CMK (cell line): Measurements from ENCODE around the gene HSD17B8.
"Not testable (repeated sequence)": the region's sequence is repeated elsewhere in the genome, so short reads cannot be mapped to it uniquely, and the experiment has no call there.

Experiments
- DNase-seq: peaks from one replicate; pipeline ENCODE4 v3.0.0-alpha.2; 2010; ENCODE audit warnings: low read depth

Gene HSD17B8

DNA sequence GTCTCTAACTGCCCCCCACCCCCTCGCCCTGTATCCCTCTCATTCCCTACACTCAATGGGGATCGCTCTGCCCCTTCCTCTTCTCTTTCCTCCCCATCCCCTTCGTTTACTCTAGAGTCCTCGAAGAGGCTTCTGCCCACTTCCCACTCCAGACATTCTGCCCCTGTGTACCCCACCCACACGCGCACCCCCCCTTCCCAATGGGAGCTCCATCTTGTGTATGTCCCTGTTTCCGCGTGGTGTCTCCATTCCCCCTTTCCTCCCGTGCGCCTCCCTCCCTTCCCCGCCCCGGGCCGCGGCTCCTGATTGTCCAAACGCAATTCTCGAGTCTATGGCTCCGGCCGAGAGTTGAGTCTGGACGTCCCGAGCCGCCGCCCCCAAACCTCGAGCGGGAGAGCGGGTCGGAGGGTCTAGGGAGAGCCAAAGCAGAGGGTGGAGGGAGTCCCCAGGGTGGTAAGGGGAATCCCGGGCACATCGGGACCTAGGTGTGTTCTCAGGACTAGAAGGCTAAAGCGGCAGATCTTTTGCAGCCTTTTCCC lies 3.2 kb downstream of the HSD17B8 start:
- no peak for DNase-seq

DNA sequence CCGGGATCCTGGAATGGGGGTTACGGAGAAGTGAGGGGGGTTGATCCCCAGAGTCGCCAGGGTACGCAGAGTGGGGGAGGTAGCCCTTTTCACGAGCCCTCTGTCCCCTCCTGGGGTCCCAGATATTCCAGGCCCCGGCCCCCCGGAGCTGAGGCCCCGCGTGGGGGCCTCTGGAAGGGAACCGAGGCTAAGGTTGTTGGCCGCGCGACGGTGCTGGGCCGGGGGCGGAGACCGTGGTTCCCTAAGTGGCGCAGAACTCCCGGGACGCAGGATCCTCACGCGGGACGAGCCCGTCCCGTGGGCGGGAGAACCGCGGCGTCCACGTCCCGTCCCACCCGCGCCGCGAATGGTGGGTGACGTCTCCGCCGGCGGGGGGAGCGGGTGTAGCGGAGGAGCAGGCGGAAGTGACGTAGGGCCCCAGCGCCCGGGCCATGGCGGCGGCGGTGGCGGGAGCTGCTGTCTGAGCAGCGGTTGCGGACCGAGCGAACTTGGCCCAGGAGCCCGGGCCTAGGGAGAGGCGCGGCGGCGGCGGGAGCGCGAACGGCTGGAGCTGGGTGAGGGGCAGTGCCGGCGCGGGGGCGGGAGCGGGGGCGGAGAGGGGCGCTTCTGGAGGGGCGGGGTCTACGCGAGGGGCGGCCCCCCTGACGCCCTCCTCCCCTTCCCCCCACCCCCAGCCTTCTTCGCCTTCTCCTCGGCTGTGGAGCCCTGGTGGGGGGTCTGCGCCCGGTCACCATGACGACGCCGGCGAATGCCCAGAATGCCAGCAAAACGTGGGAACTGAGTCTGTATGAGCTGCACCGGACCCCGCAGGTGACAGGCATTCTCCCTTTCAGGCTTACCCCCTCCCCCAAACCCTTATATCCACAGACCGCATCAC lies 3.9 kb downstream of the HSD17B8 start, which contains the start of gene RING1:
Gene RING1, plus strand, starts transcription at position 410 of the 877 bp plus-strand sequence. Its CDS starts 323 bp downstream, at position 733.
- DNase-seq = peak; percentile 63

DNA sequence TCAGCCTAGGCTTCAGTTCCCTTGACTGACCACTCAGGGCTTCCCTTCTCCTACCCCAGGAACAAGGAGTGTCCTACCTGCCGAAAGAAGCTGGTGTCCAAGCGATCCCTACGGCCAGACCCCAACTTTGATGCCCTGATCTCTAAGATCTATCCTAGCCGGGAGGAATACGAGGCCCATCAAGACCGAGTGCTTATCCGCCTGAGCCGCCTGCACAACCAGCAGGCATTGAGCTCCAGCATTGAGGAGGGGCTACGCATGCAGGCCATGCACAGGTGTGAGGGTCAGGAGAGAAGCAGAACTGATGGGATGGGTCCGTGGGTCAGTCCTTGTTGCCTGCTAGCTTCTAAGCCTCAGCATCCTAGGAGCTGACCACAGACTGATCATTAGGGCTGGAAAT lies 5.4 kb downstream of the HSD17B8 start:
- no peak for DNase-seq

DNA sequence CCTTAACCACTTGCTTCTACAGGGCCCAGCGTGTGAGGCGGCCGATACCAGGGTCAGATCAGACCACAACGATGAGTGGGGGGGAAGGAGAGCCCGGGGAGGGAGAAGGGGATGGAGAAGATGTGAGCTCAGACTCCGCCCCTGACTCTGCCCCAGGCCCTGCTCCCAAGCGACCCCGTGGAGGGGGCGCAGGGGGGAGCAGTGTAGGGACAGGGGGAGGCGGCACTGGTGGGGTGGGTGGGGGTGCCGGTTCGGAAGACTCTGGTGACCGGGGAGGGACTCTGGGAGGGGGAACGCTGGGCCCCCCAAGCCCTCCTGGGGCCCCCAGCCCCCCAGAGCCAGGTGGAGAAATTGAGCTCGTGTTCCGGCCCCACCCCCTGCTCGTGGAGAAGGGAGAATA lies 6.7 kb downstream of the HSD17B8 start:
- no peak for DNase-seq

DNA sequence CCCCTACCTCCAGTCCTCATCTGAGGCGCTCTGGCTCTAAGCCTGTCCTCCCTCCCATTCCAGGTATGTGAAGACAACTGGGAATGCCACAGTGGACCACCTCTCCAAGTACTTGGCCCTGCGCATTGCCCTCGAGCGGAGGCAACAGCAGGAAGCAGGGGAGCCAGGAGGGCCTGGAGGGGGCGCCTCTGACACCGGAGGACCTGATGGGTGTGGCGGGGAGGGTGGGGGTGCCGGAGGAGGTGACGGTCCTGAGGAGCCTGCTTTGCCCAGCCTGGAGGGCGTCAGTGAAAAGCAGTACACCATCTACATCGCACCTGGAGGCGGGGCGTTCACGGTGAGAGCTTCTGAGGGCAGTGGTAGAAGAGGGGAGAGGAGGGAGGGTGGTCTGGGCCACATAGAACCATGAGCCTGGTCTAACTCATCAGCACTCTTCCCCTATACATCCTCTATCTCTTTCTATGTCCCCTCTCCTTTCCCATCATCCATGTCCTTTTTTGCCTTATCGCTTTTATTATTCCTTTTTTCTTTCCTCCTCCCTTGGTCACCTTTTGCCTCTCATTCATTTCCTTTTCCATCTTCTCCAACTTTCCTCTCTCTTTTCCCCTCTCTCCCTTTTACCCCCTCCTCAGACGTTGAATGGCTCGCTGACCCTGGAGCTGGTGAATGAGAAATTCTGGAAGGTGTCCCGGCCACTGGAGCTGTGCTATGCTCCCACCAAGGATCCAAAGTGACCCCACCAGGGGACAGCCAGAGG lies 7.4 kb downstream of the HSD17B8 start:
- DNase-seq = no peak

DNA sequence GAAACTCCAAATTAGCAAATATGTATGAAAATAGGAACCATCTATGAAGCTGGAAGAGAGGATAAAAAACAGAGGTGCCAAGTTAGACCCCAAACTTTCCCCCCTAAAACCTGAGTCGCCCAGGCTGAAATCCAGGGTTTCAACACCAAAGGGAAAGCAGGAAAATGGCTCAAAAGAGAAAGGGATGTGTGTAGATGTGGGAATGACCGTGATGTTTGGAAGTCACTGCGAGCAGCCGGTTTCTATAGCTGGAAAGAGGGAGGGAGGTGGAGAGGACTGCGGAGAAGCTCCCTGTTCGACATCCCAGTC lies 8.4 kb downstream of the HSD17B8 start:
- DNase-seq = no peak

DNA sequence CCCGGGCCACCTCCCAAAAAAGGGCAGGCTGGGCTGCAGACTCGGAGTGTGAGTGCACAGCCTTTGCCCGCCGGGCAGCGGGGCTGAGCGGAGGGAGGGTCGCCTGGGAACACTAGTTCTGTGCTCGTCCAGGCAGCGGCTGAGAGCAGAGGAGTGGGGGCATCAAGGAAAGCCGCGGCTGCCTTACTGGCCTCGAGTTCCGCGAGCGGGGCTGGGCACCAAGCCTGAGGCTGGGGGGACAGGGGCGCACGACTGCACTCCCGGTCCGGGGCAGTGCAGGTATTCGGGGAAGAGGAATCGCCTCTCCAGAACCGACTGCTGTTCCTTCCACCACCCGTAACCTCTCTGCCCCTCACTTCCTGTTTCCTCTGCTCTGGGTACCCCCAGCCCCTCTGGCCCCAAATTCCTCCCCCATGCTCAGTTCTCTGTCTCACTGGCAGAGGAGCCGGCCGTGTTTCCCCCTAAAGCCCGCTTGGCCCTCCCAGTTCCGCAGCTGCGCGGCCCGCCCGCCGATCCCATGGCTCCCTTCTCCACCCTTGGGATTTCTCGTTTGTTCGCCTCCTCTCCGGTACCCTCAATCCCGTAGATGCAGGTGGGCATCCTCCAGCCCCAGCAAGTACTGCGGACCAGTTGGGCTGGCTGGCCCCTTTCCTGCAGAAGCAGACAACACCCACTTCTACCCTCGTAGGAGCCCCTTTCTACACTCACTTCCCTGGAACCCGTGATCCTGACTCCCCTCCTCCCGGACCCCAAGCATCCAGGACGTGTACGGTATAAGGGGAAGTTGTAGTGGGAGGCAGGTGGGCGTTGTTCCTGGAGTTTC lies 8.9 kb downstream of the HSD17B8 start:
- DNase-seq = no peak

DNA sequence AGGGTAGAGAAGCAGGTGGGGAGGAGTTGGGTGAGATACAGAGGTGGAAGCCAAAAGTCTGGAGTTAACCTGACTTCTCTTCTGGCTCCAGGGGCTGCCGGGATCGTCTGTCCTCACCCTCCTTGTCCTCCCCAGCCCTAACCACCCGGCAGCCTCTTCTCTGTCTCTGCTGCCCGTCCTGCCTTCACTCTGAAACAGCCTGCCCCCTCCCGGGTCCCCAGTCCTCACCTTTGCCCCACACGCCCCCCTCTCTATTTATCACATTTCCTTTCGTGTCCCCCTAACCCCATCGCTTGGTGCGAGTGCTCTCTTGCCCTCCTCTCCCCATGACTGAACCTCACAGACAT lies 9.5 kb downstream of the HSD17B8 start:
- DNase-seq = no peak

DNA sequence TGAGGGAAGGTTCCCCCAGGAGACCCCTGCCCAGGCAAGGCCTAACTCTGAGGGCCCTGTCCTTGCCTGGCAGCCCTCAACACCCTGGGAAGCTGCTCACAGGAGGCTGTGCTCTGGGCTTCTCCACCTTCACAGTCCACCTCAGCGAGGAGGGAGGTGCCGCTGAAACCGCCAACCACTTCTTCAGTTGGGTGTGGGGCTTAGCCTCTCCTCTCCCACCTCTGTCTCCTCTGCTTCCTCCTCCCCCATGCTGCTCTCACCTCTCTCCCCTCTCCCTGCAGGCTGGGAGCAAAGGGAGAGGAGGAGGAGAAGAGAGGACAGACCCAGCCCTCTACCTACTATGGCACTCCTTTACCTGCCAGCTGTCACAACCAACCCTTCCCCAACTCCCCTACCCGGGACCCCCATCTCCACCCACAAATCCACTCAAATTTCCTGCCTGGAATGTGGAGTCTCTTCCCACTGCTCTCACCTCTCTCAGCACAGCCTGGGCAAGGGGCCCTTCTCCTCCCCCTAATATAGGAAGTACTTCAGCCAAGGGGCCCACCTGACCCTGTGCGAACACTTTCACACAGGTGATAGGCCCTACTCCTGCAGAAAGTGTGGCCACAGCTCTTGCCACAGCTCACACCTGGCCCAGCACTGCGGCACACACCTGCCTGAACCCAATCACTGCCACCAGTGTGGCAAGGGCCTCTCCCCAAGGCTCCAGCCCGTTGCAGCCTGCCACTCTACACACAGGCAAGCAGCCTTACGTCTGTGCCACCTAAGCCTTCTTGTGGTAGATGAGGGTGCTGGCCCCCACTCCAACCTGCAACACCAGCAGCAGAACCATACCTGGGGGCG lies 11.0 kb downstream of the HSD17B8 start:
- DNase-seq = no peak

DNA sequence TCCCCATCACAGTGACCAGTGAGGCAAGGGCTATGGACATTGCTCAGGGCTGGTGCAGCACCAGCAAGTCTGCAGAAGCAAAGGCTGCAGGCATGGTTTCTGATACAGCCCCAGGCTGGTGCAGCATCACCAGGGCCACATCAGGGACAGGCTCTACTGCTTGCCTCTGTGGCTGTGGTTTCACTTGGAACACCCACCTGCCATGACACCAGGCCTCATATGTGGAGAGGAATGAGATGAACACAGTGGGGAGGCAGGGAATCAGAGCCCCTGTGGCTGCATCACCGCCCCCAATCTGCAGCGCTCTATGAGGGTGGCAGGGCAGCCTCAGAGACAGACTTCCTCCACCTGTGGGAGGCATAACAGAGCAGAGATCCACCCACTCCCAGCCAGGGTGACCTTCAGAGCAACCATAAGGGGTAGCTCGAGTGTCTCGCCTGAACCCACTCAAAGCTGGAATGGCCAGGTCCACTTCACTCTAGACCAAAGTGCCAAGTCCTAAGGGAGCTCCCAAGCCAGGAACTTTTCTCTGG lies 11.7 kb downstream of the HSD17B8 start:
- DNase-seq = no peak

DNA sequence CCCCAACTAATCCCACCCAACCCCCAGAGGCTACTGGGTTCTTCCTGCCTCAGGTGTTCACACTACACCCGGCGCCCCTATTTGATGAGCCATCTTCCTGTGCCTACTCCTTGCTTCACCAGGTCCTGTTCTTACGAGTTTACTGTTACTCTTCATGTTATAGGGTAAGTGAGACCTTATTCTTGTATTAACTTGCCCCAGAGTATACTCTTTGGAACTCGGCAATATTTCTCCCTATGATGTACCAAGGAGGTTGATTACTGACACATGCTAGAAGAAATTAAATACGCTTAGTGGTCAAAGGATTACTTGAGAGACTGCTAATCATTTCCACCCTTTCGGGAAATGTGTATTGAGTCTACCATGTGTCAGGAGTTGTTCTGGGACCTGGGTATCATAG lies 12.8 kb downstream of the HSD17B8 start:
- no peak for DNase-seq

DNA sequence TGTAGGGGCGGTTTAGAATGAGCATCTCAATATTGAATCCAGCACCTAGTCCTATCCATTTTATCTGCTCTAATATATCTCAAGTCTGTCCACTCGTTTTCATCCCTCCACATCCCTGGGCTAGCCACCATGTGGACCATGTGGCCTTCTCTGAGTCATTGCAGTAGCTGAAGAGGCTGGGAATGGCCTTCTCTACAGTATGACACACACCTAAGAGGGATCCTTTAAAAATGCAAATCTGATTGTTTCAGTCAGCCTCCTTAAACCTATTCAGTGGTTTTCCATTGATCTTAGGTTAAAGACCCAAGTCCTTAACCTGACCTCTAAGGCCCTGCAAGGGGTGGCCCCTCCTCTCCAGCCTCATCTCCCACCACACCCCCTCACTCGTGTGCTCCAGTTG lies 13.2 kb downstream of the HSD17B8 start:
- DNase-seq = no peak

DNA sequence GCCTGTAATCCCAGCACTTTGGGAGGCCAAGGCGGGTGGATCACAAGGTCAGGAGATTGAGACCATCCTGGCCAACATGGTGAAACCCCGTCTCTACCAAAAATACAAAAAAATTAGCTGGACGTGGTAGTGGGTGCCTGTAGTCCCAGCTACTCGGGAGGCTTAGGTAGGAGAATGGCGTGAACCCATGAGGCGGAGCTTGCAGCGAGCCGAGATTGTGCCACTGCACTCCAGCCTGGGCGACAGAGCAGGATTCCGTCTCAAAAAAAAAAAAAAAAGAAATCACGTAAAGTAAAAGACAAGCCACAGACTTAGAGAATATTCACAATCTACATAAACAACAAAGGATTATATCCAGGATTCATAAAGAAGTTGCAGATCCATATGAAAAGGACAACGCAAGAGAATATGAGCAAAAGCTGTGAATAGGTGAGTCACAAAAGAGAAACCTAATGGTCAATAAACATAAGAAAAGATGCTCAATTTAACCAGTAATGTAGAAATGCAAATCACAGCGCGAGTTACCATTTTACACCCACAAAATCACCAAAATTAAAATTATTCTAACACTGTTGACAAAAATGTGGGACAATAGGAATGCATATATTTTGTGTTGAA lies 22.2 kb downstream of the HSD17B8 start:
- DNase-seq = not testable (repeated sequence)

DNA sequence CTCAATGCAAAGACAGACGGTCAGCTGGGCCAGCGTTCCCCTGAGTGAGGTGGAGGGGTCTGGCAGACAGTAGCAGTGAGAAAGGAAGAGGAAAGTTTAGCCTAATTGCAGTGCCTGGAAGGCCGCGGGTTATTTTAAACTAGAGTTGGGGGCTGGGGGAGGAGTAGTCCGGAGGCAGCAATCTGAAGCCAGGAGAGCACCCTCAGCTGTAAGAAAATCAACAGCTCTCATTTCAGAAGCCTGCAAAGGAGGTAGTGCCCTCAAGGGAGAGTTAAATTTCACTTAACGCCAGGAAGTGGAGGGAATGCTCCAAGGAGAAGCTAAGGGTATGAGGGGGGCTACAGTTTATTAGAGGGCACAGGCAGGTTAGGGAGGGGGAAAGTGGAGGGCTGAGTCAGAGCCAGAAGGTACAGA lies 30.8 kb downstream of the HSD17B8 start:
- DNase-seq = no peak

DNA sequence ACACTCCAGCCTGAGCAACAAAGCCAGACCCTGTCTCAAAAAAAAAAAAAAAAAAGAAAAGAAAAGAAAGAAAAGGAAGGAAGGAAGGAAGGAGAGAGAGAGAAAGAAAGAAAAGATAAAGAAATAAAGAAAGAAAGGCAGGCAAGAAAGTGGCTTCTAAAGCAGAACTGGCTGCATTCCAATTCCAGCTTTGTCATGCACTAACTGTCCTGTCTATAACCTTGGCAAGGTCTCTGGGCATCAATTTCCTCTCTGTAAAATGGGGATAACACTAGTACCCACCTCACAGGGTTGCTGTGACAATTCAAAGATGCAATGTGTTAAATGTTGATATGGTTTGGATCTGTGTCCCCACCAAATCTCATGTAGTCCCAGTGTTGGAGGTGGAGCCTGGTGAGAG lies 31.9 kb downstream of the HSD17B8 start:
- DNase-seq = no peak

DNA sequence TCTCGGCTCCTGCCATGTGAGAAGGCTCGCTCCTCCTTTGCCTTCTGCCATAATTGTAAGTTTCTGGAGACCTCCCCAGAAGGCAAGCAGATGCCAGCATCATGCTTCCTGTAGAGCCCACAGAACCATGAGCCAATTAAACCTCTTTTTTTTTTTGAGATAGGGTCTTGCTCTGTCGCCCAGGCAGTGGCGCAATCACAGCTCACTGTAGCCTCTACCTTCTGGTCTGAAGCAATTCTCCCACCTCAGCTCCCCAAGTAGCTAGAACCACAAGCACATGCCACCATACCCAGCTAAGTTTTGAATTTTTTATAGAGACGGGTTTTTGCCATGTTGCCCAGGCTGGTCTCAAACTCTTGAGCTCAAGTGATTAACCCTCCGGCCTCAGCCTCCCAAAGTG lies 32.4 kb downstream of the HSD17B8 start:
- no peak for DNase-seq

DNA sequence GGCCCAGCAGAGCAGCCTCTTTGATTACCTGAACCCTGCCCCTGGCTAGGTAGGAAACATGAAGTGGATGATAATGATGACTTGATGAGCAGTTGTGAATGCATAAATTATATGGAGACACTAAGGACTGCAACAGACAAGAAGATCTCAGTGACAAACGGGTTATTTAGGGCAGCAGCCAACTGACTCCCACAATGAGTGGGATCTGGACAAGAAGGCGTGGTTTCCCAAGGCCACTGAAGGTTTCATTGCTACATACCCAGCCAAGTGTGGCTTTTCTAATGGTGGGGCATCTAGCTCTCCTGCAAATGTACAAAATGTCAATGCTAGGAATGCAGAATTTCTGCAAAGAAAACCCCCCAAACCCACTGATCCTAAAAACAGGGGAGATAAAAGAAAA lies 33.3 kb downstream of the HSD17B8 start:
- DNase-seq = no peak

DNA sequence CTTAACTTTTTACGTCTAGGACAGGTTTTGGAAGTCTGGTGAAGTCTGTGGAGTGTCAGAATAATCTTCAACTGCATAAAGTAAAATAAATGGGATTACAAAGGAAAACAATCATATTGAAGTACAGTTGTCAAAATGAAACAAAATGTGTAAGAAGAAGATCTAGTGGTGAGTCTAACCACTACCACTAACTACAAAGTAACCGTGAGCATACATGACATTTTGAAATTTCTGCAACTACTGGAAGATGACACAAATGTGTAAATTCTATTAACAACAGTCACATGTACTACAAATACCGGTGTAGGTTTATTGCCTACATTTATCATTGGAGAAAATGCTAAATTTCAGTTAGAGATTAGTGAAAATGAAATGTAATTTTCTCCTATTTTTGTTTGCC lies 37.5 kb downstream of the HSD17B8 start:
- no peak for DNase-seq

DNA sequence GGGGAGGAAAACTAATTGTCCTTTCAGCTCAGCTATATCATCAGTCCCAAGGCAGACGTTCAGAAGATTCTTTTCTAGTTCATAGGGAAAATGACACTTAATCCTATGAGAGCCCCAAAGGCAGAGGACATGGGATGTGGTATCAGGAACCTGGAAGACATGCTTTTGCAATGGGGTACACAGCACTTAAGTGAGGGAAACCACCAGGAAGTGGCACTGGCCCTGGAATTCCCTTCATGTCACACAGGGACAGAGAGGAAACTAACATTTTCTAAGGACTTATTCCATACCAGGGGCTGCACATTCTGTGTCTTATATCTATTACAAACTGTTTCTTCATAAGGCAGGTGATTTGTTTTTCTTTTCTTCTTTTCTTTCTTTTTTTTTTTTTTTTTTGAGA lies 39.0 kb downstream of the HSD17B8 start:
- DNase-seq = no peak

DNA sequence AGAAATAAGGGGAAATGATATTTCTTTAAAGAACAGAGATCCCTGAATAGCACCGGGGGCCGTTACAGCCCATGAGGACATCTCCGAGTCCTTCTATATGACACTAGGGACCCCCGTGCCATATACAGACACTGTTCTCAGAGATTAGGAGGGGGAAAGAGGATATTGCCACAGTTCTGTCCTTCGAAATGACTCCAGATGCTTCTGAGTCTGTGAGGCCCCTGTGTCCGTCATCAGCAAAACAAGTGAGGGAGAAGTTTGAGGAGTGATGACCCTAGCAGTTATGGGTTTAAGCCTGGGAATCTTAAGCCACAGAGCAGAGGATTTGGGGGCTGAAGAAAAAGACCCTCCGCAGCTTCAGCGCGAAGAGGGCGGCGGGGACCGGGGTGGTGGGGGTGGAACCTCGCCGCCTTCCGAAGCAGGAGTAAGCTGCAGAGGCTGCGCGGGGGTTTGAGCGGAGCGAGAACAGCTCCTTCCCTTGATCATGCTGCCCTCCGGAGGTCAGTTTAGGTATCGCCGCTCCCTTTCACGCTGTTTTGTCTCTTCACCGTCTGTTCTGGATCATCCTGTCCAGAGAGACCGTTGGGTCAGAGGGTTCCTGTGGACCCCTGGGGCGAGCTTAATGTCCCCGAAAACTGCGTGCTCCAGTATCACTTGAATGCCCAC lies 43.7 kb downstream of the HSD17B8 start:
- peak; percentile 55 for DNase-seq
